HEK293T (cell line): Measurements from ENCODE around the gene GGCT.
"Not testable (repeated sequence)": the region's sequence is repeated elsewhere in the genome, so short reads cannot be mapped to it uniquely, and the experiment has no call there.

Source experiments
- CTCF ChIA-PET: fragments of 350-600 bp; formaldehyde crosslinking; extraction: SDS; loops from one replicate; lab custom pipeline; 2021; ENCODE audit warnings: antibody characterized with exemption, inconsistent platforms; lab: Yijun Ruan, JAX
- POLR2A ChIA-PET: fragments of 350-600 bp; formaldehyde crosslinking; extraction: SDS; loops from one replicate; lab custom pipeline; 2020; ENCODE audit warnings: antibody characterized with exemption, inconsistent platforms; lab: Yijun Ruan, JAX
- DNase-seq: peaks from one replicate; pipeline ENCODE4 v3.0.0; 2012; ENCODE audit warnings: mixed read lengths; ENCODE audit errors: extremely low spot score
- ARNT ChIP-seq: fragments of 450-650 bp; IDR thresholded peaks from 2 replicates; pipeline ENCODE4 v1.6.1; 2017; ENCODE audit warnings: mild to moderate bottlenecking
- BHLHE40 ChIP-seq: fragments of 450-650 bp; IDR thresholded peaks from 2 replicates; pipeline ENCODE4 v1.6.1; 2016; ENCODE audit warnings: mild to moderate bottlenecking, moderate library complexity, borderline replicate concordance
- CTBP1 ChIP-seq: fragments of 450-650 bp; IDR thresholded peaks from 2 replicates; pipeline ENCODE4 v1.6.1; 2016; ENCODE audit warnings: borderline replicate concordance
- ELF4 ChIP-seq: fragments of 450-650 bp; IDR thresholded peaks from 2 replicates; pipeline ENCODE4 v1.6.1; 2017; ENCODE audit warnings: antibody characterized with exemption
- FOXA1 ChIP-seq: fragments of 450-650 bp; IDR thresholded peaks from 2 replicates; pipeline ENCODE4 v1.6.1; 2016; ENCODE audit warnings: mild to moderate bottlenecking
- FOXK2 ChIP-seq: fragments of 450-650 bp; IDR thresholded peaks from 2 replicates; pipeline ENCODE4 v1.6.1; 2016; ENCODE audit warnings: mild to moderate bottlenecking
- FOXM1 ChIP-seq: fragments of 450-650 bp; IDR thresholded peaks from 2 replicates; pipeline ENCODE4 v1.6.1; 2017; ENCODE audit warnings: mild to moderate bottlenecking, borderline replicate concordance
- HDGF ChIP-seq: fragments of 450-650 bp; IDR thresholded peaks from 2 replicates; pipeline ENCODE4 v1.6.1; 2017; ENCODE audit warnings: antibody characterized with exemption, borderline replicate concordance
- L3MBTL2 ChIP-seq: fragments of 450-650 bp; conservative IDR thresholded peaks from 2 replicates; pipeline ENCODE4 v1.6.1; 2016; ENCODE audit warnings: mild to moderate bottlenecking
- LEF1 ChIP-seq: fragments of 450-650 bp; IDR thresholded peaks from 2 replicates; pipeline ENCODE4 v1.6.1; 2017; ENCODE audit warnings: mild to moderate bottlenecking, borderline replicate concordance
- NFRKB ChIP-seq: fragments of 450-650 bp; IDR thresholded peaks from 2 replicates; pipeline ENCODE4 v1.6.1; 2016; ENCODE audit warnings: mild to moderate bottlenecking, moderate library complexity
- PKNOX1 ChIP-seq: fragments of 450-650 bp; IDR thresholded peaks from 2 replicates; pipeline ENCODE4 v1.6.1; 2016
- SP1 ChIP-seq: fragments of 450-650 bp; IDR thresholded peaks from 2 replicates; pipeline ENCODE4 v1.6.1; 2017
- SUZ12 ChIP-seq: fragments of 450-650 bp; IDR thresholded peaks from 2 replicates; pipeline ENCODE4 v1.6.1; 2016; ENCODE audit warnings: mild to moderate bottlenecking
- TARDBP ChIP-seq: fragments of 450-650 bp; IDR thresholded peaks from 2 replicates; pipeline ENCODE4 v1.6.1; 2016
- ZNF384 ChIP-seq: fragments of 450-650 bp; IDR thresholded peaks from 2 replicates; pipeline ENCODE4 v1.6.1; 2016

Gene GGCT

GRCh38 chr7:30548845-30549244 lies 44.2 kb upstream of the GGCT start:
- peak; percentile 75 for DNase-seq
- POLR2A ChIA-PET: no interaction called here
- TF ChIP-seq NFRKB (no peak), CTBP1 (no peak), HDGF (no peak)
- CTCF ChIA-PET: interaction anchor here (0.7 to 1.9 kb wide), 4 partner anchors 15 to 273 kb away, joined by 3 to 8 read pairs (median 4); no protein-coding TSS in a partner anchor

GRCh38 chr7:30546596-30546995 lies 42.0 kb upstream of the GGCT start:
- ChIA-PET CTCF (interaction anchor here (0.6 to 0.8 kb wide), 2 partner anchors 17 to 195 kb away, joined by 3 read pairs; no protein-coding TSS in a partner anchor), POLR2A (no interaction called here)
- TF ChIP-seq BHLHE40 (no peak), NFRKB (no peak), SP1 (no peak), ELF4 (no peak), L3MBTL2 (no peak), ARNT (no peak), SUZ12 (no peak), LEF1 (no peak), FOXA1 (no peak), FOXM1 (no peak), HDGF (no peak), PKNOX1 (no peak), FOXK2 (no peak), TARDBP (no peak), ZNF384 (no peak)
- DNase-seq: no peak

- no peak for DNase-seq
- ChIA-PET CTCF (interaction anchor here (0.6 to 0.7 kb wide), 2 partner anchors 18 to 195 kb away, joined by 3 read pairs; no protein-coding TSS in a partner anchor), POLR2A (no interaction called here)
- TF ChIP-seq LEF1 (no peak), PKNOX1 (peak; percentile 37; the same call in 1 of the 2 replicates)
Measured at GRCh38 chr7:30545791-30546555, 41.3 kb upstream of the GGCT start.

- ChIA-PET CTCF (interaction anchor here (1.3 kb wide), 1 partner anchor 20 kb away, joined by 5 read pairs; no protein-coding TSS in a partner anchor), POLR2A (no interaction called here)
- DNase-seq: no peak
- TF ChIP-seq LEF1 (no peak), L3MBTL2 (no peak), TARDBP (no peak), CTBP1 (no peak), SUZ12 (no peak), NFRKB (no peak), HDGF (no peak), BHLHE40 (no peak), PKNOX1 (no peak), ARNT (no peak), FOXK2 (no peak), ZNF384 (no peak)
Measured at GRCh38 chr7:30543813-30544525, 39.3 kb upstream of the GGCT start.

- CTCF ChIA-PET, POLR2A ChIA-PET, DNase-seq: not testable (repeated sequence)
Measured at GRCh38 chr7:30543115-30543514, 38.5 kb upstream of the GGCT start.

- ChIA-PET CTCF (no interaction called here), POLR2A (no interaction called here)
- no peak for TF ChIP-seq BHLHE40
- TF ChIP-seq L3MBTL2: no peak
- no peak for DNase-seq
Measured at GRCh38 chr7:30533886-30534285, 29.3 kb upstream of the GGCT start.

GRCh38 chr7:30531286-30531685 lies 26.7 kb upstream of the GGCT start:
- ChIA-PET CTCF (no interaction called here), POLR2A (no interaction called here)
- TF ChIP-seq NFRKB (no peak), ELF4 (no peak), FOXM1 (no peak), ZNF384 (no peak), FOXA1 (no peak), PKNOX1 (no peak), FOXK2 (no peak), TARDBP (no peak), ARNT (no peak), SP1 (no peak), SUZ12 (no peak), HDGF (no peak)
- DNase-seq: no peak
